Parathyroid adenoma (tissue), 2 donors: ENCODE results near the gene ALS2CL.

Experiments used
- H2AFZ ChIP-seq: fragments of 300-600 bp; sonication (generic); one replicate; pipeline ENCODE4 v1.7.0; 2017; ENCODE audit warnings: antibody characterized with exemption, mild to moderate bottlenecking
- H3K27ac ChIP-seq: fragments of 300-600 bp; sonication (generic); one replicate; pipeline ENCODE4 v1.7.0; 2017
- H3K27me3 ChIP-seq: fragments of 300-600 bp; sonication (generic); one replicate; pipeline ENCODE4 v1.7.0; 2017; ENCODE audit warnings: low read length; ENCODE audit not compliant: control insufficient read depth, insufficient read depth
- H3K36me3 ChIP-seq: fragments of 300-600 bp; sonication (generic); one replicate; pipeline ENCODE4 v1.7.0; 2017; ENCODE audit warnings: low read length; ENCODE audit not compliant: control insufficient read depth, insufficient read depth
- H3K4me1 ChIP-seq: fragments of 300-600 bp; sonication (generic); one replicate; pipeline ENCODE4 v1.7.0; 2017; ENCODE audit warnings: control low read depth
- H3K4me2 ChIP-seq: fragments of 300-600 bp; sonication (generic); one replicate; pipeline ENCODE4 v1.7.0; 2017; ENCODE audit warnings: low read length
- H3K4me3 ChIP-seq: fragments of 300-600 bp; sonication (generic); one replicate; pipeline ENCODE4 v1.7.0; 2017; ENCODE audit warnings: low read depth, low read length
- H3K79me2 ChIP-seq: fragments of 300-600 bp; sonication (generic); one replicate; pipeline ENCODE4 v1.7.0; 2017; ENCODE audit warnings: control low read depth
- H3K9ac ChIP-seq: fragments of 300-600 bp; sonication (generic); one replicate; pipeline ENCODE4 v1.7.0; 2017; ENCODE audit warnings: mild to moderate bottlenecking
- H3K9me3 ChIP-seq: fragments of 300-600 bp; sonication (generic); one replicate; pipeline ENCODE4 v1.7.0; 2017; ENCODE audit warnings: low read length; ENCODE audit not compliant: control insufficient read depth
- CTCF ChIP-seq: fragments of 300-600 bp; sonication (generic); IDR thresholded peaks from one replicate; pipeline ENCODE4 v1.7.0; 2017; ENCODE audit warnings: antibody characterized with exemption, mild to moderate bottlenecking
- donor health status: primary hyperparathyroidism.

Gene ALS2CL

GRCh38 chr3:46663591-46664135, 29.8 kb downstream of the ALS2CL start:
- Histone ChIP-seq H3K79me2 (no peaks in the 10 kb centered on the region), H3K9ac (no peak overlapping the region), H3K4me2 (no peak overlapping the region), H2AFZ (no peak overlapping the region), H3K27me3 (no peaks in the 10 kb centered on the region), H3K4me1 (peaks cover 28% of the 10 kb centered on the region), H3K9me3 (no peaks in the 10 kb centered on the region), H3K27ac (peak overlapping the region; percentile 59), H3K4me3 (no peak overlapping the region), H3K36me3 (no peaks in the 10 kb centered on the region)
- no peak for TF ChIP-seq CTCF

- Histone ChIP-seq H3K27me3 (no peaks in the 10 kb centered on the region), H3K4me3 (no peak overlapping the region), H3K9me3 (no peaks in the 10 kb centered on the region), H3K4me2 (no peak overlapping the region), H3K36me3 (no peaks in the 10 kb centered on the region), H2AFZ (peak overlapping the region; percentile 67), H3K79me2 (no peaks in the 10 kb centered on the region), H3K27ac (peak overlapping the region; percentile 59), H3K4me1 (peaks cover 28% of the 10 kb centered on the region), H3K9ac (no peak overlapping the region)
- TF ChIP-seq CTCF, result no peak
Measured at GRCh38 chr3:46662771-46663551, 30.5 kb downstream of the ALS2CL start.

GRCh38 chr3:46661776-46662766, 31.4 kb downstream of the ALS2CL start:
- H3K27me3 ChIP-seq, result no peaks in the 10 kb centered on the region
- H3K79me2 ChIP-seq, result no peaks in the 10 kb centered on the region
- no peak overlapping the region for H3K9ac ChIP-seq
- peak overlapping the region; percentile 59 for H3K27ac ChIP-seq
- no peaks in the 10 kb centered on the region for H3K9me3 ChIP-seq
- peaks cover 28% of the 10 kb centered on the region for H3K4me1 ChIP-seq
- H3K4me3 ChIP-seq, result no peak overlapping the region
- no peak overlapping the region for H3K4me2 ChIP-seq
- TF ChIP-seq CTCF, result no peak
- H2AFZ ChIP-seq, result peak overlapping the region; percentile 67
- no peaks in the 10 kb centered on the region for H3K36me3 ChIP-seq

- no peak overlapping the region for H3K27ac ChIP-seq
- no peaks in the 10 kb centered on the region for H3K27me3 ChIP-seq
- H3K79me2 ChIP-seq, result no peaks in the 10 kb centered on the region
- no peaks in the 10 kb centered on the region for H3K36me3 ChIP-seq
- H3K9me3 ChIP-seq, result no peaks in the 10 kb centered on the region
- H3K9ac ChIP-seq, result no peak overlapping the region
- no peak overlapping the region for H3K4me2 ChIP-seq
- peaks cover 28% of the 10 kb centered on the region for H3K4me1 ChIP-seq
- H2AFZ ChIP-seq, result no peak overlapping the region
- H3K4me3 ChIP-seq, result no peak overlapping the region
- TF ChIP-seq CTCF, result no peak
Measured at GRCh38 chr3:46660543-46661523, 32.6 kb downstream of the ALS2CL start.
